Transverse colon (tissue), 4 donors: ENCODE results near the gene RNF152. TPM values are rescaled to one million over a fixed set of nuclear protein-coding genes. Genes with fewer than 3 reads are reported as not detected.
"Not testable (repeated sequence)": the region's sequence is repeated elsewhere in the genome, so short reads cannot be mapped to it uniquely, and the experiment has no call there.

Experiments used
- DNase-seq: peaks from one replicate; pipeline ENCODE4 v3.0.0-alpha.2; 2019
- H3K27ac ChIP-seq, 4 donors: fragments of 200-600 bp; sonication (generic); 2 replicates each; pipeline ENCODE4 v1.5.1; 2016 to 2018; ENCODE audit warnings: inconsistent platforms in 4 of 4
- H3K27me3 ChIP-seq: fragments of 200-600 bp; sonication (generic); 2 replicates; pipeline ENCODE4 v1.5.1; 2017; ENCODE audit warnings: inconsistent platforms
- H3K36me3 ChIP-seq, 4 donors: fragments of 200-600 bp; sonication (generic); 2 replicates each; pipeline ENCODE4 v1.5.1; 2017 to 2019; ENCODE audit warnings: inconsistent platforms in 4 of 4
- H3K4me1 ChIP-seq, 4 donors: fragments of 200-600 bp; sonication (generic); 2 replicates each; pipeline ENCODE4 v1.5.1; 2017 to 2020; ENCODE audit warnings: inconsistent platforms in 4 of 4
- H3K4me3 ChIP-seq, 4 donors: fragments of 200-600 bp; sonication (generic); 1 replicate in 1 of 4; 2 replicates in 3 of 4; pipeline versions ENCODE4 v1.5.1 to v1.6.1; 2017 to 2019; ENCODE audit warnings: inconsistent platforms in 4 of 4
- H3K9me3 ChIP-seq, 2 donors: fragments of 200-600 bp; sonication (generic); 2 replicates each; pipeline ENCODE4 v1.5.1; 2017 to 2019; ENCODE audit warnings: inconsistent platforms in 2 of 2
- EP300 ChIP-seq: sonication (generic); formaldehyde crosslinking; IDR thresholded peaks from one replicate; pipeline ENCODE4 v1.6.1; 2017; ENCODE audit warnings: antibody characterized with exemption, low read depth
- POLR2A ChIP-seq: fragments of 450-650 bp; IDR thresholded peaks from one replicate; pipeline ENCODE4 v1.6.1; 2016; ENCODE audit warnings: antibody characterized with exemption, mild to moderate bottlenecking, moderate library complexity
- POLR2AphosphoS5 ChIP-seq, 3 donors: sonication (generic); formaldehyde crosslinking; IDR thresholded peaks; one replicate each; pipeline ENCODE4 v1.6.1; 2016; ENCODE audit warnings: antibody characterized with exemption in 3 of 3
- WGBS, 2 donors: methylation state at CpG; one replicate each; pipeline ENCODE4 v1.1.5; 2018; ENCODE audit warnings: low coverage in 1 of 2; 5-methylcytosine and 5-hydroxymethylcytosine counted together
- in situ Hi-C, 4 donors: fragments of 200-750 bp; cut with MboI; loops; one replicate each; pipeline versions ENCODE4 v1.15.0 to v1.15.1; 2017; ENCODE audit warnings: low sequenced_read_pairs in 3 of 4, low pct_ligation_motif_present in 1 of 4, low pct_unique_long_range_greater_than_20kb in 1 of 4
- intact Hi-C: fragments of 100-400 bp; cut with DNase I; formaldehyde crosslinking; loops from one replicate; pipeline ENCODE4 v1.15.1; 2023; ENCODE audit warnings: low total_unique reads
- total RNA-seq, 4 donors: library from RNA; depleted of rRNA; stranded (reverse); fragments of >200 nt; gene quantifications; one replicate each; pipeline ENCODE4 v1.1.0, GENCODE V29; 2016
- TF ChIP-seq, protein P1 (sequence below), 5 experiments: fragments of 200-600 bp in 3 of 5; fragments of 450-650 bp in 2 of 5; sonication (generic) in 3 of 5; IDR thresholded peaks; 1 replicate in 2 of 5; 2 replicates in 3 of 5; pipeline ENCODE4 v1.5.1; 2016 to 2017; ENCODE audit warnings: antibody characterized with exemption in 5 of 5, inconsistent platforms in 3 of 5, mild to moderate bottlenecking in 2 of 5, moderate library complexity in 1 of 5

The RNF152 gene
- total RNA-seq, 4 donors from 2014 or later: 29.7 to 340 (median 159) TPM

GRCh38 chr18:61785588-61785987 lies 107.2 kb downstream of the RNF152 start:
- in situ Hi-C loops: no loop called here
- H3K36me3 ChIP-seq: no peaks in the 10 kb centered on the region
- H3K4me3 ChIP-seq: no peak overlapping the region
- H3K27me3 ChIP-seq: no peaks in the 10 kb centered on the region
- TF ChIP-seq EP300 (no peak), POLR2A (no peak), POLR2AphosphoS5 (IDR thresholded peaks at IDR 0.05) (no peak)
- TF ChIP-seq, protein P1, sequence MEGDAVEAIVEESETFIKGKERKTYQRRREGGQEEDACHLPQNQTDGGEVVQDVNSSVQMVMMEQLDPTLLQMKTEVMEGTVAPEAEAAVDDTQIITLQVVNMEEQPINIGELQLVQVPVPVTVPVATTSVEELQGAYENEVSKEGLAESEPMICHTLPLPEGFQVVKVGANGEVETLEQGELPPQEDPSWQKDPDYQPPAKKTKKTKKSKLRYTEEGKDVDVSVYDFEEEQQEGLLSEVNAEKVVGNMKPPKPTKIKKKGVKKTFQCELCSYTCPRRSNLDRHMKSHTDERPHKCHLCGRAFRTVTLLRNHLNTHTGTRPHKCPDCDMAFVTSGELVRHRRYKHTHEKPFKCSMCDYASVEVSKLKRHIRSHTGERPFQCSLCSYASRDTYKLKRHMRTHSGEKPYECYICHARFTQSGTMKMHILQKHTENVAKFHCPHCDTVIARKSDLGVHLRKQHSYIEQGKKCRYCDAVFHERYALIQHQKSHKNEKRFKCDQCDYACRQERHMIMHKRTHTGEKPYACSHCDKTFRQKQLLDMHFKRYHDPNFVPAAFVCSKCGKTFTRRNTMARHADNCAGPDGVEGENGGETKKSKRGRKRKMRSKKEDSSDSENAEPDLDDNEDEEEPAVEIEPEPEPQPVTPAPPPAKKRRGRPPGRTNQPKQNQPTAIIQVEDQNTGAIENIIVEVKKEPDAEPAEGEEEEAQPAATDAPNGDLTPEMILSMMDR (IDR thresholded peaks at IDR 0.05): no peak
- intact Hi-C loops: no loop called here
- H3K9me3 ChIP-seq: peaks cover 6 to 12% of the 10 kb centered on the region in 2 donors
- WGBS, 2 donors: 55 to 59% methylated on average over 3 of the region's 3 CpGs
- DNase-seq: no peak
- H3K27ac ChIP-seq: no peak overlapping the region
- no peaks in the 10 kb centered on the region for H3K4me1 ChIP-seq

DNA sequence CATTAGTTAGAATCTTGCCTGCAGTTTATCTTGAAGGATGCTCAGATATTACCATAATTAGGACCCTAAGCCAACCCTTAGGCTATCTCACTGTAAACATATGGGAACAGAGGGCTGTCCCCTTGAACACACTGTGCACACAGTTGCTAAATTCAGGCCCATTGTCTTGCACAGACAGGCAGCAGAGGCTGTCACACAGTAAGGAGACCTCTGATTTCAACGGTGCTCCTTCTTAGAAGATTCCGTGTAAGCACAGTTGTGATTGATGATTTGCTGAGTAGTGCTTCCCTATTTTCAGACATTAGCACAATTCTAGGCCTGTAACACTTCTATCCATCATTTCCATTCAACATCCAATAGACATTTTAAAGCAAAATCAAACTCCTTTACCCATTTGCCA lies 108.0 kb downstream of the RNF152 start:
- H3K27ac ChIP-seq: no peak overlapping the region
- intact Hi-C loops (no loop called here), in situ Hi-C loops (no loop called here)
- no peaks in the 10 kb centered on the region for H3K36me3 ChIP-seq
- H3K4me1 ChIP-seq: no peaks in the 10 kb centered on the region
- DNase-seq: no peak
- no peaks in the 10 kb centered on the region for H3K27me3 ChIP-seq
- TF ChIP-seq, protein P1 (IDR thresholded peaks at IDR 0.05): no peak
- TF ChIP-seq EP300 (no peak), POLR2A (no peak), POLR2AphosphoS5 (IDR thresholded peaks at IDR 0.05) (no peak)
- 70% methylated on average over 2 of the region's 2 CpGs; no CpG with 5 or more reads in 1 of the 2 donors for WGBS, 2 donors
- peaks cover 6 to 12% of the 10 kb centered on the region in 2 donors for H3K9me3 ChIP-seq
- H3K4me3 ChIP-seq: no peak overlapping the region

DNA sequence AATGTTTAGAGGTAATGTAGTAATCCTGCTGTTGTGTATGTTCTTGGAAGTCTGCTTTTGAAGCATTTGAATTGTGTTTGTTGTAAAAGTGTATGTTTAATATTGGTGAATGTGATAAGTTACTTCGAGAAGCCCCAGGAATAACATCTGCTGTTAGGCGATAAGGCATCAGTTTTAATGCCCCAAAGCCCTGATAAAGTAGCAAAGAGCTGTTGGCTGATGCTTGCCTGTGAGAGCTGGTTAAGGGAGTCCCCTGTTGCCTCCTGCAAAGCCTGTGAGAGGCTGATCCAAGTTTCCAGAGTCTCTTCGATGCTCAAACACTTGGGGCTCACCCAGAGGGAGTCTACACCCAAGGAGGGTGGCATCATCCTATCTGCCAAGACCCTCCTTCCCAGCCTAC lies 110.3 kb downstream of the RNF152 start:
- Histone ChIP-seq H3K27me3 (no peaks in the 10 kb centered on the region), H3K4me1 (no peaks in the 10 kb centered on the region), H3K27ac (no peak overlapping the region), H3K9me3 (peaks cover 0 to 4% of the 10 kb centered on the region in 2 donors), H3K36me3 (no peaks in the 10 kb centered on the region), H3K4me3 (no peak overlapping the region)
- 82 to 93% methylated on average over 2 to 3 of the region's 3 CpGs for WGBS, 2 donors
- in situ Hi-C loops: no loop called here
- TF ChIP-seq POLR2A (no peak), EP300 (no peak), POLR2AphosphoS5 (IDR thresholded peaks at IDR 0.05) (no peak)
- TF ChIP-seq, protein P1 (IDR thresholded peaks at IDR 0.05): no peak
- no peak for DNase-seq
- intact Hi-C loops: no loop called here

GRCh38 chr18:61776201-61776600 lies 116.6 kb downstream of the RNF152 start:
- H3K27me3 ChIP-seq, H3K36me3 ChIP-seq, DNase-seq, H3K4me1 ChIP-seq, H3K9me3 ChIP-seq, H3K4me3 ChIP-seq, intact Hi-C loops, H3K27ac ChIP-seq: not testable (repeated sequence)
- in situ Hi-C loops: loop anchor here in 1 of 4 donors (10.0 kb wide), 1 partner anchor 59 kb away; no protein-coding TSS in a partner anchor

GRCh38 chr18:61774846-61775245 lies 118.0 kb downstream of the RNF152 start:
- DNase-seq: no peak
- H3K36me3 ChIP-seq: no peaks in the 10 kb centered on the region
- intact Hi-C loops: no loop called here
- TF ChIP-seq POLR2AphosphoS5 (IDR thresholded peaks at IDR 0.05): no peak
- TF ChIP-seq POLR2A: no peak
- TF ChIP-seq, protein P1 (IDR thresholded peaks at IDR 0.05): no peak
- no peak for TF ChIP-seq EP300
- no peak overlapping the region for H3K4me3 ChIP-seq
- no peaks in the 10 kb centered on the region for H3K4me1 ChIP-seq
- H3K9me3 ChIP-seq: peaks cover 0 to 7% of the 10 kb centered on the region in 2 donors
- H3K27me3 ChIP-seq: no peaks in the 10 kb centered on the region
- no peak overlapping the region for H3K27ac ChIP-seq
- in situ Hi-C loops: loop anchor here in 1 of 4 donors (10.0 kb wide), 1 partner anchor 60 kb away; no protein-coding TSS in a partner anchor
